ENCODE results near the gene EDIL3. TPM values are rescaled to one million over a fixed set of nuclear protein-coding genes. Genes with fewer than 3 reads are reported as not detected.

The EDIL3 gene
- total RNA-seq, 1 experiment from 2014 or later, result not detected

DNA sequence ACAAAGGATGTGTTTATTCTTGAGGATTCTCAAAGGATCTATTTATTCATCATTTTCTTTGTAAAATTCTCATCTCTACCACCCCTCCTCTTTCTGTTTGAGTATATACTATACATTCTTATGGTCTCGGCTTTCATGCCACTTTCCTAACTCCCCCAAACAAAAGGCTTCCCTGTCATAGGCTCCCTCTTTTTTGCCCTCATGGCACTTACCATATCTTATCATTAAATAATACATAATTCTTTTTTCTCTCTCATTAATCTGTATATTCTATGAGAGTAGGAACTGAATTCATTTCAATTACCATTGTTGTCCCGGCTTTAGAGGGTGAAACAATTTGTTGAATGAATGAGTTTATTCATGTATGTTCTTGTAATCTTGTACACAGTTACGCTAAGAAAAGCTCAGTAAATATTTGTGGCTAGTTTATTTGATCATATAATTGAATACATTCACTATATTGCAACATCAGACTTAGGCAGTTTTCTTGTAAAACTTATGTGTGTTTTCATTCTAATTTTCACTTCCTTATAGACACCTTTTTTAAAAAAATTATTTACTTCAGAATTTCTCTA lies 254.6 kb downstream of the EDIL3 start:
- no peak for DNase-seq
- ChIA-PET CTCF (no interaction called here), POLR2A (no interaction called here)
- no peak for TF ChIP-seq CTCF (IDR thresholded peaks at IDR 0.05; ENCODE audit: insufficient read depth in 1 of 2, low read depth in 1 of 2, low read length in 1 of 2, severe bottlenecking in 1 of 2, unreplicated experiment in 1 of 2)
- no peak overlapping the region for H3K4me3 Mint-ChIP-seq (ENCODE audit: unreplicated experiment)
- no peaks in the 10 kb centered on the region for H3K9me3 Mint-ChIP-seq (ENCODE audit: unreplicated experiment)
- no peaks in the 10 kb centered on the region for H3K36me3 ChIP-seq (ENCODE audit: control insufficient read depth, insufficient read depth, low read length)
- H3K4me1 Mint-ChIP-seq (ENCODE audit: low read depth, unreplicated experiment), result no peaks in the 10 kb centered on the region
- no peak overlapping the region for H3K4me3 ChIP-seq (ENCODE audit: low read depth, low read length)
- H3K9me3 ChIP-seq, result no peaks in the 10 kb centered on the region
- no peaks in the 10 kb centered on the region for H3K36me3 Mint-ChIP-seq (ENCODE audit: insufficient read depth, unreplicated experiment)
- intact Hi-C loops (cut with micrococcal nuclease; ENCODE audit: unreplicated experiment), result no loop called here
- H3K27ac Mint-ChIP-seq (ENCODE audit: unreplicated experiment), result no peak overlapping the region
- no peaks in the 10 kb centered on the region for H3K27me3 ChIP-seq (replicated peaks; ENCODE audit: control insufficient read depth, insufficient read depth, low read length)
- H3K27me3 Mint-ChIP-seq (ENCODE audit: insufficient read depth, unreplicated experiment), result peaks cover 7% of the 10 kb centered on the region
- no peaks in the 10 kb centered on the region for H3K4me1 ChIP-seq
- BruUV-seq (replicated peaks), result no TSS peak

DNA sequence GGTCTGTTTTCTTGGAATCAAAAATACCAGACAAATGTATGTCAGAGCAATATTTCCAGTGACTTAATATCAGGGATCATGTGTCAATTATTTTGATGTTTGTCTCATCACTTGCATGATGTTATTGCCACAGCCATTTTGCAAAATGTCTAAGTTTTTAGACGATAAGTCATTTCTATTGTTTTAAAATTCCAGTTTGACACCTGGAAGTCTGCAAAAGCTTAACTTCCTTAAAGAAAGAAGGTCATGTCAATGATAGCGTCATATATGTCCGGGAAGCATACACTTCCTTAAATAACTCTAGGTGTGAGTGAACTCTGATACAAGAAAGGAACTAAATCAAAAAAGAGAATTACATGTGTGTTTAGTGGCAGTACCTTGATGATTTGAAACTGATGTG lies 259.5 kb downstream of the EDIL3 start:
- no peaks in the 10 kb centered on the region for H3K27me3 ChIP-seq (replicated peaks; ENCODE audit: control insufficient read depth, insufficient read depth, low read length)
- intact Hi-C loops (cut with micrococcal nuclease; ENCODE audit: unreplicated experiment), result no loop called here
- H3K4me3 Mint-ChIP-seq (ENCODE audit: unreplicated experiment), result no peak overlapping the region
- no peak for TF ChIP-seq CTCF (IDR thresholded peaks at IDR 0.05; ENCODE audit: insufficient read depth in 1 of 2, low read depth in 1 of 2, low read length in 1 of 2, severe bottlenecking in 1 of 2, unreplicated experiment in 1 of 2)
- POLR2A ChIA-PET, result no interaction called here
- H3K4me1 Mint-ChIP-seq (ENCODE audit: low read depth, unreplicated experiment), result no peaks in the 10 kb centered on the region
- no peak overlapping the region for H3K4me3 ChIP-seq (ENCODE audit: low read depth, low read length)
- peaks cover 11% of the 10 kb centered on the region for H3K27me3 Mint-ChIP-seq (ENCODE audit: insufficient read depth, unreplicated experiment)
- H3K9me3 Mint-ChIP-seq (ENCODE audit: unreplicated experiment), result no peaks in the 10 kb centered on the region
- DNase-seq, result no peak
- no peaks in the 10 kb centered on the region for H3K4me1 ChIP-seq
- no peaks in the 10 kb centered on the region for H3K36me3 ChIP-seq (ENCODE audit: control insufficient read depth, insufficient read depth, low read length)
- H3K27ac Mint-ChIP-seq (ENCODE audit: unreplicated experiment), result no peak overlapping the region
- no peaks in the 10 kb centered on the region for H3K9me3 ChIP-seq
- CTCF ChIA-PET, result no interaction called here
- H3K36me3 Mint-ChIP-seq (ENCODE audit: insufficient read depth, unreplicated experiment), result no peaks in the 10 kb centered on the region
- BruUV-seq (replicated peaks), result no TSS peak

- Mint-ChIP-seq H3K27ac (ENCODE audit: unreplicated experiment) (no peak overlapping the region), H3K27me3 (ENCODE audit: insufficient read depth, unreplicated experiment) (peaks cover 3% of the 10 kb centered on the region), H3K9me3 (ENCODE audit: unreplicated experiment) (no peaks in the 10 kb centered on the region), H3K4me1 (ENCODE audit: low read depth, unreplicated experiment) (no peaks in the 10 kb centered on the region), H3K36me3 (ENCODE audit: insufficient read depth, unreplicated experiment) (no peaks in the 10 kb centered on the region), H3K4me3 (ENCODE audit: unreplicated experiment) (no peak overlapping the region)
- Histone ChIP-seq H3K36me3 (ENCODE audit: control insufficient read depth, insufficient read depth, low read length) (no peaks in the 10 kb centered on the region), H3K4me3 (ENCODE audit: low read depth, low read length) (no peak overlapping the region), H3K27me3 (replicated peaks; ENCODE audit: control insufficient read depth, insufficient read depth, low read length) (no peaks in the 10 kb centered on the region), H3K9me3 (0 out of 2 replicates have a peak, but pooled peaks cover 2% of the 10 kb centered on the region), H3K4me1 (no peaks in the 10 kb centered on the region)
- TF ChIP-seq CTCF (IDR thresholded peaks at IDR 0.05; ENCODE audit: insufficient read depth in 1 of 2, low read depth in 1 of 2, low read length in 1 of 2, severe bottlenecking in 1 of 2, unreplicated experiment in 1 of 2), result no peak
- CTCF ChIA-PET, result no interaction called here
- POLR2A ChIA-PET, result no interaction called here
- DNase-seq, result no peak
- intact Hi-C loops (cut with micrococcal nuclease; ENCODE audit: unreplicated experiment), result no loop called here
- no TSS peak for BruUV-seq (replicated peaks)
Measured at GRCh38 chr5:84119252-84119651, 265.4 kb downstream of the EDIL3 start.
